Measurements from ENCODE around the gene ANO1. TPM values are rescaled to one million over a fixed set of nuclear protein-coding genes. Genes with fewer than 3 reads are reported as not detected.

ANO1 gene
- total RNA-seq, 1 experiment from 2014 or later, result 41.7 TPM

GRCh38 chr11:70074746-70075145 is 3.4 kb upstream of the ANO1 start:
- POLR2A ChIA-PET, result no interaction called here
- Histone ChIP-seq H3K36me3 (ENCODE audit: control insufficient read depth in 1 of 2, insufficient read depth in 2 of 2, low read length in 2 of 2) (no peaks in the 10 kb centered on the region), H3K9me3 (ENCODE audit: control insufficient read depth in 1 of 2, insufficient read depth in 1 of 2, low read depth in 1 of 2, low read length in 2 of 2) (no peaks in the 10 kb centered on the region), H3K79me2 (ENCODE audit: insufficient read depth, low read length) (peaks cover 7% of the 10 kb centered on the region; the same call in 1 of the 2 replicates), H3K4me1 (ENCODE audit: control insufficient read depth in 1 of 2, insufficient read depth in 2 of 2, low read length in 2 of 2) (peaks cover 8 to 26% of the 10 kb centered on the region in 2 experiments), H3K9ac (ENCODE audit: low read length) (no peak overlapping the region), H3K4me3 (replicated peaks in 1 of 2; ENCODE audit: low read depth in 1 of 2, low read length in 2 of 2) (no peak overlapping the region), H3K4me2 (ENCODE audit: low read length) (no peak overlapping the region), H4K20me1 (ENCODE audit: insufficient read depth) (no peaks in the 10 kb centered on the region), H2AFZ (ENCODE audit: low read depth, low read length, poor library complexity, severe bottlenecking) (no peak overlapping the region), H3K27me3 (ENCODE audit: insufficient read depth, low read length) (no peaks in the 10 kb centered on the region), H3K9me2 (ENCODE audit: insufficient read depth) (no peaks in the 10 kb centered on the region), H3K27ac (ENCODE audit: low read depth, low read length) (no peak overlapping the region)
- RAD21 ChIA-PET (ENCODE audit: low non-redundant PET in 1 of 2, low total read pairs in 2 of 2, uncharacterized antibody in 2 of 2, unreplicated experiment in 2 of 2), result no interaction called here
- intact Hi-C loops (cut with micrococcal nuclease), result loop anchor here (5.0 kb wide), 1 partner anchor 157 kb away; no protein-coding TSS in a partner anchor
- CTCF ChIA-PET, result no interaction called here
- DNase-seq (ENCODE audit: low read depth, low spot score), result no peak
- TF ChIP-seq, protein P1, sequence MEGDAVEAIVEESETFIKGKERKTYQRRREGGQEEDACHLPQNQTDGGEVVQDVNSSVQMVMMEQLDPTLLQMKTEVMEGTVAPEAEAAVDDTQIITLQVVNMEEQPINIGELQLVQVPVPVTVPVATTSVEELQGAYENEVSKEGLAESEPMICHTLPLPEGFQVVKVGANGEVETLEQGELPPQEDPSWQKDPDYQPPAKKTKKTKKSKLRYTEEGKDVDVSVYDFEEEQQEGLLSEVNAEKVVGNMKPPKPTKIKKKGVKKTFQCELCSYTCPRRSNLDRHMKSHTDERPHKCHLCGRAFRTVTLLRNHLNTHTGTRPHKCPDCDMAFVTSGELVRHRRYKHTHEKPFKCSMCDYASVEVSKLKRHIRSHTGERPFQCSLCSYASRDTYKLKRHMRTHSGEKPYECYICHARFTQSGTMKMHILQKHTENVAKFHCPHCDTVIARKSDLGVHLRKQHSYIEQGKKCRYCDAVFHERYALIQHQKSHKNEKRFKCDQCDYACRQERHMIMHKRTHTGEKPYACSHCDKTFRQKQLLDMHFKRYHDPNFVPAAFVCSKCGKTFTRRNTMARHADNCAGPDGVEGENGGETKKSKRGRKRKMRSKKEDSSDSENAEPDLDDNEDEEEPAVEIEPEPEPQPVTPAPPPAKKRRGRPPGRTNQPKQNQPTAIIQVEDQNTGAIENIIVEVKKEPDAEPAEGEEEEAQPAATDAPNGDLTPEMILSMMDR (IDR thresholded peaks at IDR 0.05 in 2 of 3, conservative IDR thresholded peaks at IDR 0.05 in 1 of 3; ENCODE audit: borderline replicate concordance in 1 of 3, insufficient read depth in 1 of 3, low read depth in 2 of 3, low read length in 2 of 3), result no peak
- TF ChIP-seq SRF (IDR thresholded peaks at IDR 0.05; ENCODE audit: low read depth) (no peak), RAD21 (IDR thresholded peaks at IDR 0.05; ENCODE audit: low read depth) (no peak), ZBTB33 (IDR thresholded peaks at IDR 0.05; ENCODE audit: extremely low read depth, insufficient replicate concordance, low read length) (no peak), REST (IDR thresholded peaks at IDR 0.05; ENCODE audit: low read depth) (no peak), SP1 (IDR thresholded peaks at IDR 0.05; ENCODE audit: low read depth) (no peak), YY1 (IDR thresholded peaks at IDR 0.05; ENCODE audit: extremely low read depth, insufficient replicate concordance, low read depth, low read length) (no peak), EZH2 (IDR thresholded peaks at IDR 0.05) (no peak), CBX3 (IDR thresholded peaks at IDR 0.05; ENCODE audit: low read depth) (no peak), POLR2AphosphoS5 (IDR thresholded peaks at IDR 0.05; ENCODE audit: low read depth, low read length) (no peak), ELF1 (IDR thresholded peaks at IDR 0.05; ENCODE audit: borderline replicate concordance, low read depth) (no peak), SIN3A (IDR thresholded peaks at IDR 0.05; ENCODE audit: low read depth) (no peak), POLR2A (IDR thresholded peaks at IDR 0.05; ENCODE audit: borderline replicate concordance, extremely low read depth, insufficient read depth, insufficient read length) (no peak), CEBPB (IDR thresholded peaks at IDR 0.05; ENCODE audit: low read depth) (no peak), EGR1 (IDR thresholded peaks at IDR 0.05; ENCODE audit: low read depth) (no peak), ZFX (IDR thresholded peaks at IDR 0.05) (no peak), TCF7L2 (IDR thresholded peaks at IDR 0.05; ENCODE audit: borderline replicate concordance, extremely low read depth, insufficient read depth, insufficient read length) (no peak), ZNF274 (IDR thresholded peaks at IDR 0.05; ENCODE audit: low read depth, low read length) (no peak)
- TF ChIP-seq, protein P2, sequence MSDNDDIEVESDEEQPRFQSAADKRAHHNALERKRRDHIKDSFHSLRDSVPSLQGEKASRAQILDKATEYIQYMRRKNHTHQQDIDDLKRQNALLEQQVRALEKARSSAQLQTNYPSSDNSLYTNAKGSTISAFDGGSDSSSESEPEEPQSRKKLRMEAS (IDR thresholded peaks at IDR 0.05), result no peak
- no peak for ATAC-seq
- no TSS peak for BruUV-seq (replicated peaks)

Measured in HCT116 (cell line).